GM12891 (cell line): Measurements from ENCODE around the gene SLC44A3.

Experiments used
- DNase-seq: peaks from one replicate; pipeline ENCODE4 v3.0.0; 2011; ENCODE audit warnings: low spot score; ENCODE audit not compliant: insufficient read length
- FAIRE-seq: peaks from 2 replicates; lab custom pipeline; 2011; peaks lifted over from hg19 to GRCh38; lab: Jason Lieb, UNC
- PAX5 ChIP-seq: IDR thresholded peaks from 2 replicates; pipeline ENCODE4 v1.6.1; 2011; ENCODE audit warnings: low read length, moderate library complexity, mild to moderate bottlenecking; ENCODE audit not compliant: insufficient read depth, severe bottlenecking
- POLR2A ChIP-seq: IDR thresholded peaks from 2 replicates; pipeline ENCODE4 v1.6.1; 2011; ENCODE audit warnings: low read depth, low read length, control low read depth
- POLR2AphosphoS5 ChIP-seq: IDR thresholded peaks from 2 replicates; pipeline ENCODE4 v1.6.1; 2011; ENCODE audit warnings: low read depth, low read length, control low read depth
- POU2F2 ChIP-seq: IDR thresholded peaks from 2 replicates; pipeline ENCODE4 v1.6.1; 2011; ENCODE audit warnings: low read depth, mild to moderate bottlenecking, control low read depth, low read length, moderate library complexity
- SPI1 ChIP-seq: IDR thresholded peaks from 2 replicates; pipeline ENCODE4 v1.6.1; 2011; ENCODE audit warnings: low read depth, low read length, control low read depth
- TAF1 ChIP-seq: IDR thresholded peaks from 2 replicates; pipeline ENCODE4 v1.6.1; 2011; ENCODE audit warnings: low read depth, low read length, control low read depth

SLC44A3 gene

GRCh38 chr1:94799206-94799605, 21.0 kb upstream of the SLC44A3 start:
- DNase-seq (no peak), FAIRE-seq (no peak)
- TF ChIP-seq PAX5 (no peak), POU2F2 (no peak), SPI1 (no peak), TAF1 (no peak)

DNA sequence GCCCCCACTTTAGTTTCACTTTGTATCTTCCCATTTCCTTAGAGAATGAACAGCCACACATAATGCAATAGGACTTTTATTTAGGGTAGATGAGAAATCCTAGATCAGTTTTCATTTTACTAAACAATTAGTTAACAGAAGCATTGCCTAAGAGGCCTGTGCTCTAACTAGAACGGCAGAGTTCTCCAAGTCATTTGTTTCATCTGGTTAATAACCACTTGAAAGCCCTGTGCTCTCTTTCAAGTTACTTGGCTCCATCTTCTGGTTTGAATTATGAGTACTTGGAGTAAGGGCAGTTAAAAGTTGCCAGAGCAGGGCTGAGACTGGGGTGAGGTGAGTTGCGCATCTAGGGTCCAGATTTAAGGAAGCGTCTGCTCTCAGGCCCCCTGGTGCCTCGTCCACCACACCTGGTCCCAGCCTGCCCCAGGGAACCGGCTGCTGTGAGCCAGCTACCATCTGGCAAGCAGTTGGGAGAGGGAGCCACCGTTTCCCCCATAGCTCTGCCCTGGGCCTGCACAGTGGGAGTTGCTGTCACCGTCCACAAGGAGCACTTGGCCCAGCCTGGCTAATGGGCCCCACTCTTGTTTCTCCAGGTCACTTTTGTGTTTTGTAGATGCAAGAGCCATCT, 18.1 kb upstream of the SLC44A3 start:
- DNase-seq: peak; percentile 12
- TF ChIP-seq TAF1: no peak
- FAIRE-seq: peak; percentile 63

GRCh38 chr1:94803106-94803505, 17.1 kb upstream of the SLC44A3 start:
- TF ChIP-seq POU2F2 (no peak), TAF1 (no peak), POLR2A (no peak), PAX5 (no peak), POLR2AphosphoS5 (no peak), SPI1 (no peak)
- DNase-seq: no peak
- FAIRE-seq: no peak

DNA sequence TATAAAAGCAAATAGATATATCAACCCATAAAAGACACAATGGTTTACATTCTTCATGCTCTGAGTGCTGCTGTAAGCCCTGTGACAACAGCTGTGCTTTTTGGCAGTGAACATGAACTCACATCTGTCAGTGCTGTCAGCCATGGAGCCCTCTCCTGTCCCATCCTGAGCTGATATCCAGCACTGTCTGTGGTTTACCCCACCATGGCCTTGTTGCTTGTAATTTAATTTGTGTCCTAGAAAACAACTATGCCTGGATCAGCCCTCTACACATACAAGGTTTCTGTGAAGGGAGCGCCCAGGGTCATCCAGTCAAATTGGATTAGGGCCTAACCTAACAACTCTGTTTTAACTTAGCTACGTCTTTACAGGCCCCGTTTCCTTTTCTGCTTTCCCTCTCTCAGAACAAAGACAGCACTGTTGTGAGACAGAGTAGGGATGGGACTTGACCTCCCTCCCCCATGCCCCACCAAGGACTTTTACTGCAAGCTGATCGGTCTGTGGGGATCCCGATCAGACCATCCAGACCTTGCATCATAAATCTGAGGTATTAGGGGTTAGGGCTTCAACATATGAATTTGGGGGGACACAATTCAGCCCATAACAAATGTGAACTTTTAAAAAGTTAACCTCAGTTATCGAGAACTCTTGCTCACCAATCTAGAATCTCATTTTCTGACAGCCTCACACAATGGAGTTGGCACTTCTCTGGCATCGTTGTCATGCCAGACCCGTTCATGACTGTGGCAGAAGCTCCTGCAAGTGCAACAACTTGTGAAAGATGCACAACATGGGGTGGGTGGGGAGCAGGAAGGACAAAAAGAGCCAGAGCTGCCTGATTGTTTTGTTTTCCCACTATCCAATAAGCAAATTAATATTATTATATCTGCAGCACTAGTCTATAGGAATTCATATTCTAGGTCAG, 16.4 kb upstream of the SLC44A3 start:
- FAIRE-seq: no peak
- DNase-seq: no peak
- TF ChIP-seq POLR2A (no peak), SPI1 (no peak), TAF1 (no peak), POLR2AphosphoS5 (no peak), PAX5 (no peak)

- FAIRE-seq: no peak
- TF ChIP-seq POLR2AphosphoS5: no peak
- TF ChIP-seq TAF1: no peak
- TF ChIP-seq POU2F2: no peak
- TF ChIP-seq SPI1: no peak
- no peak for TF ChIP-seq POLR2A
- no peak for TF ChIP-seq PAX5
- no peak for DNase-seq
Measured at GRCh38 chr1:94804442-94804837, 15.7 kb upstream of the SLC44A3 start.

DNA sequence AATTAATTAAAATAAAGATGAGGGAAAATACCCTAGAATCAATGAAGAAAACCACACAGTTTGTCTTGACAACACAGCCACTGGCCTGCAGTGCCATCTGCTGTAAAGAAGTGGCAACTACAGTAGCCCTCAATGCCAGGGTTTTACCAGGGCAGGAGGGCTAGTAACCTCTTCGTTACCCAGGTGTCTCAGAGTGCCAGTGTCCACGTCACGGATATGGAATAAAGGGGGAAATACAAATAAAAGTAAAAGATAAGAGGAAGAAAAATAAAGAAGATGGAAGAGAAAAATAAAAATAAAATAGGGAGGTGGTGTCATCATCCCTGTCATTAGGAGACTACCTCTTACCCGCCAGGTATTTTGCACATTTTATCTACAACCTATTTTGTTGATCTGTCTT, 14.2 kb upstream of the SLC44A3 start:
- FAIRE-seq (peak; percentile 89), DNase-seq (peak; percentile 16)
- no peak for TF ChIP-seq POLR2AphosphoS5
- no peak for TF ChIP-seq POU2F2
- no peak for TF ChIP-seq PAX5
- TF ChIP-seq SPI1: no peak
- TF ChIP-seq TAF1: no peak
- TF ChIP-seq POLR2A: no peak

GRCh38 chr1:94806441-94806871, 13.7 kb upstream of the SLC44A3 start:
- FAIRE-seq (no peak), DNase-seq (no peak)
- TF ChIP-seq PAX5 (no peak), POLR2A (no peak), TAF1 (no peak), POU2F2 (no peak), POLR2AphosphoS5 (no peak), SPI1 (no peak)

- no peak for DNase-seq
- no peak for FAIRE-seq
- TF ChIP-seq PAX5 (no peak), POLR2A (no peak), POLR2AphosphoS5 (no peak), POU2F2 (no peak), TAF1 (no peak), SPI1 (no peak)
Measured at GRCh38 chr1:94807742-94808491, 12.2 kb upstream of the SLC44A3 start.

GRCh38 chr1:94808669-94809068, 11.5 kb upstream of the SLC44A3 start:
- DNase-seq: no peak
- FAIRE-seq: no peak
- TF ChIP-seq POLR2A: no peak
- TF ChIP-seq POU2F2: no peak
- no peak for TF ChIP-seq PAX5
- TF ChIP-seq TAF1: no peak
- no peak for TF ChIP-seq SPI1
- no peak for TF ChIP-seq POLR2AphosphoS5

DNA sequence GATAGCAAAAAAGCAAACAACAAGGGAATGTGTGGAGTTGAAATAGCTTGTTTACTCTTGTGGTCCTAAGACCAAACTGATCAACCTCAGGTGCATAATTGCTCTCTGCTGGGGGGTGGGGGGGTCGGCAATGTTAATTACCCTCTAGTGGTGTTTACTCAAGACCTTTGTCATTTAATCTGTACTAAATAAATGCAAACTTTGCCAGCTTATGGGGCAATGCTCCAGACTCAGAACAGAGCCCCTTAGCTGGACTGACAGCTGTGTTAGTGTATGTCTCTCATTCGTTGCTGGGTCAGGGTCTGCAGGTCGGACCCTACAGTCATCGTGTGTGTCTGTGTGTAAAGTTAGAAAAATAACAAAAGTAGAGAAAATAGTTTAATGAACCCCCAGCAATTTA, 7.2 kb upstream of the SLC44A3 start:
- FAIRE-seq: no peak
- no peak for TF ChIP-seq PAX5
- DNase-seq: no peak
